H1 (cell line): ENCODE measurements around the gene TBX18. TPM values are rescaled to one million over a fixed set of nuclear protein-coding genes. Genes with fewer than 3 reads are reported as not detected.

Experiments
- CTCF ChIA-PET: fragments of 300-600 bp; sonication (Branson Sonifier 250); formaldehyde crosslinking; loops from one replicate; lab custom pipeline; 2021; ENCODE audit not compliant: partially characterized antibody; lab: Charles Lee
- POLR2A ChIA-PET: fragments of 300-600 bp; sonication (Branson Sonifier 250); formaldehyde crosslinking; loops from one replicate; lab custom pipeline; 2021; ENCODE audit warnings: inconsistent platforms; ENCODE audit not compliant: partially characterized antibody; lab: Charles Lee
- DNase-seq, 2 experiments: peaks; one replicate each; pipeline versions ENCODE4 v3.0.0 to v3.0.0-alpha.2; 2010 to 2022; ENCODE audit warnings: low spot score in 2 of 2, low read depth in 1 of 2, mixed read lengths in 1 of 2
- FAIRE-seq: peaks from 2 replicates; lab custom pipeline; 2011; peaks lifted over from hg19 to GRCh38; lab: Jason Lieb, UNC
- H2AFZ ChIP-seq: 2 replicates; pipeline ENCODE4 v1.8.1; 2012; ENCODE audit warnings: low read length, inconsistent platforms
- H2AK5ac ChIP-seq: 2 replicates; pipeline ENCODE4 v1.6.1; 2013; ENCODE audit warnings: low read depth, low read length
- H2BK120ac ChIP-seq: replicated peaks from 2 replicates; pipeline ENCODE3; 2013; ENCODE audit warnings: low read depth, low read length, inconsistent platforms
- H2BK12ac ChIP-seq: 2 replicates; pipeline ENCODE4 v1.6.1; 2013; ENCODE audit warnings: low read depth, low read length
- H2BK15ac ChIP-seq: 2 replicates; pipeline ENCODE4 v1.6.1; 2013; ENCODE audit warnings: low read length
- H2BK20ac ChIP-seq: 2 replicates; pipeline ENCODE4 v1.6.1; 2013; ENCODE audit warnings: low read length
- H2BK5ac ChIP-seq: 2 replicates; pipeline ENCODE4 v1.6.1; 2013; ENCODE audit warnings: low read depth, low read length
- H3K14ac ChIP-seq: 2 replicates; pipeline ENCODE4 v1.6.1; 2013; ENCODE audit warnings: inconsistent platforms; ENCODE audit not compliant: insufficient read length
- H3K18ac ChIP-seq: 2 replicates; pipeline ENCODE4 v1.6.1; 2013; ENCODE audit warnings: low read length; ENCODE audit errors: extremely low read depth
- H3K23ac ChIP-seq: 2 replicates; pipeline ENCODE4 v1.6.1; 2013; ENCODE audit warnings: inconsistent platforms; ENCODE audit not compliant: insufficient read length
- H3K23me2 ChIP-seq: 2 replicates; pipeline ENCODE4 v1.6.1; 2013; ENCODE audit warnings: low read depth, low read length
- H3K27ac ChIP-seq: 2 replicates; pipeline ENCODE4 v1.6.1; 2011; ENCODE audit warnings: low read depth, low read length, inconsistent platforms
- H3K27me3 ChIP-seq, 4 experiments: replicated peaks in 1 of 4; 1 replicate in 1 of 4; 2 replicates in 3 of 4; pipeline versions ENCODE4 v1.6.1 to v1.8.1; 2011 to 2013; ENCODE audit warnings: low read length in 3 of 4, mild to moderate bottlenecking in 3 of 4, inconsistent platforms in 2 of 4, mixed read lengths in 2 of 4, moderate library complexity in 1 of 4; ENCODE audit not compliant: control insufficient read depth in 3 of 4, insufficient read depth in 3 of 4; ENCODE audit errors: extremely low read depth in 1 of 4
- H3K36me3 ChIP-seq, 4 experiments: 2 replicates each; pipeline versions ENCODE4 v1.6.1 to v1.8.1; 2011 to 2013; ENCODE audit warnings: mild to moderate bottlenecking in 4 of 4, low read length in 3 of 4, moderate library complexity in 2 of 4, control low read depth in 1 of 4, inconsistent platforms in 1 of 4; ENCODE audit not compliant: insufficient read depth in 4 of 4, control insufficient read depth in 2 of 4
- H3K4ac ChIP-seq: replicated peaks from 2 replicates; pipeline ENCODE3; 2013; ENCODE audit warnings: low read length, low read depth, mixed read lengths, inconsistent platforms; ENCODE audit not compliant: insufficient read length
- H3K4me1 ChIP-seq, 4 experiments: replicated peaks in 1 of 4; 1 replicate in 1 of 4; 2 replicates in 3 of 4; pipeline versions ENCODE4 v1.6.1 to v1.8.1; 2011 to 2013; ENCODE audit warnings: low read length in 3 of 4, inconsistent platforms in 2 of 4, mixed read lengths in 1 of 4; ENCODE audit not compliant: insufficient read depth in 4 of 4, control insufficient read depth in 3 of 4
- H3K4me2 ChIP-seq, 2 experiments: 2 replicates each; pipeline versions ENCODE4 v1.6.1 to v1.8.1; 2011 to 2013; ENCODE audit warnings: low read depth in 2 of 2, low read length in 2 of 2, control low read depth in 1 of 2, inconsistent platforms in 1 of 2, mild to moderate bottlenecking in 1 of 2; ENCODE audit not compliant: insufficient read depth in 1 of 2
- H3K4me3 ChIP-seq, 4 experiments: fragments of 200-600, 300-600 bp in 1 of 4; sonication (generic), shearing (Covaris generic), sonication (Bioruptor Twin) in 1 of 4; 2 replicates each; pipeline versions ENCODE4 v1.5.1 to v1.8.1; 2011 to 2016; ENCODE audit warnings: low read length in 4 of 4, low read depth in 3 of 4, control low read depth in 2 of 4, inconsistent platforms in 2 of 4, mild to moderate bottlenecking in 2 of 4, mixed read lengths in 1 of 4, moderate library complexity in 1 of 4; ENCODE audit not compliant: insufficient read depth in 2 of 4; ENCODE audit errors: extremely low read depth in 1 of 4
- H3K56ac ChIP-seq: replicated peaks from 2 replicates; pipeline ENCODE3; 2013; ENCODE audit warnings: low read depth, mild to moderate bottlenecking, mixed read lengths, low read length, inconsistent platforms; ENCODE audit not compliant: insufficient read length
- H3K79me1 ChIP-seq: 2 replicates; pipeline ENCODE4 v1.6.1; 2013; ENCODE audit warnings: low read depth, low read length, control low read depth
- H3K79me2 ChIP-seq, 2 experiments: 2 replicates each; pipeline versions ENCODE4 v1.6.1 to v1.8.1; 2012 to 2013; ENCODE audit warnings: low read length in 2 of 2, mild to moderate bottlenecking in 2 of 2, inconsistent platforms in 1 of 2; ENCODE audit not compliant: insufficient read depth in 2 of 2, control insufficient read depth in 1 of 2
- H3K9ac ChIP-seq, 4 experiments: replicated peaks in 1 of 4; 1 replicate in 1 of 4; 2 replicates in 3 of 4; pipeline versions ENCODE4 v1.6.1 to v1.8.1; 2011 to 2013; ENCODE audit warnings: low read depth in 3 of 4, low read length in 3 of 4, control low read depth in 2 of 4, mild to moderate bottlenecking in 2 of 4, moderate library complexity in 2 of 4, inconsistent platforms in 1 of 4; ENCODE audit errors: extremely low read depth in 1 of 4
- H3K9me3 ChIP-seq, 2 experiments: 2 replicates each; pipeline versions ENCODE4 v1.6.1 to v1.8.1; 2012 to 2013; ENCODE audit warnings: mild to moderate bottlenecking in 2 of 2, moderate library complexity in 2 of 2, control low read depth in 1 of 2, inconsistent platforms in 1 of 2, low read depth in 1 of 2, low read length in 1 of 2, mixed read lengths in 1 of 2; ENCODE audit not compliant: insufficient read depth in 2 of 2
- H4K20me1 ChIP-seq, 2 experiments: replicated peaks in 1 of 2; 2 replicates each; pipeline versions ENCODE3 to v1.8.1; 2011 to 2013; ENCODE audit warnings: inconsistent platforms in 2 of 2, low read length in 2 of 2, mild to moderate bottlenecking in 1 of 2; ENCODE audit not compliant: insufficient read depth in 2 of 2, control insufficient read depth in 1 of 2
- H4K5ac ChIP-seq: 2 replicates; pipeline ENCODE4 v1.6.1; 2013; ENCODE audit warnings: low read length, low read depth, mixed read lengths, inconsistent platforms; ENCODE audit not compliant: insufficient read length
- H4K8ac ChIP-seq: 2 replicates; pipeline ENCODE4 v1.8.0; 2013; ENCODE audit warnings: mild to moderate bottlenecking, moderate library complexity, low read length, inconsistent platforms; ENCODE audit not compliant: insufficient read depth; ENCODE audit errors: extremely low read depth
- H4K91ac ChIP-seq: replicated peaks from 2 replicates; pipeline ENCODE3; 2013; ENCODE audit warnings: low read length, mixed read lengths, inconsistent platforms; ENCODE audit not compliant: insufficient read length
- CHD1 ChIP-seq: IDR thresholded peaks from 2 replicates; pipeline ENCODE4 v1.6.1; 2012; ENCODE audit warnings: low read depth, low read length, improper control_type of control experiment
- FOSL1 ChIP-seq: IDR thresholded peaks from 2 replicates; pipeline ENCODE4 v1.6.1; 2011; ENCODE audit warnings: mild to moderate bottlenecking, low read depth, low read length, moderate library complexity; ENCODE audit not compliant: insufficient read depth
- HDAC6 ChIP-seq: IDR thresholded peaks from one replicate; pipeline ENCODE4 v1.7.1; 2012; ENCODE audit warnings: low read depth, mild to moderate bottlenecking, inconsistent platforms, low read length, moderate library complexity
- MAX ChIP-seq: IDR thresholded peaks from 2 replicates; pipeline ENCODE4 v1.6.1; 2012; ENCODE audit warnings: inconsistent platforms
- POLR2A ChIP-seq, 2 experiments: IDR thresholded peaks; 1 replicate in 1 of 2; 2 replicates in 1 of 2; pipeline ENCODE4 v1.6.1; 2011; ENCODE audit warnings: low read depth in 2 of 2, low read length in 2 of 2, mild to moderate bottlenecking in 2 of 2; ENCODE audit errors: control extremely low read depth in 1 of 2
- RNF2 ChIP-seq: fragments of 200-900, 300-1000 bp; sonication (generic); IDR thresholded peaks from 2 replicates; pipeline ENCODE4 v1.7.1; 2016; ENCODE audit warnings: borderline replicate concordance, low read depth, mild to moderate bottlenecking, antibody characterized with exemption, low read length; ENCODE audit not compliant: poor library complexity, severe bottlenecking; ENCODE audit errors: missing control alignments
- TAF7 ChIP-seq: optimal IDR thresholded peaks from 2 replicates; pipeline ENCODE3; 2011; ENCODE audit warnings: low read depth, mild to moderate bottlenecking, inconsistent platforms, low read length, moderate library complexity, borderline replicate concordance
- USF2 ChIP-seq: IDR thresholded peaks from 2 replicates; pipeline ENCODE4 v1.6.1; 2011; ENCODE audit warnings: low read length, improper control_type of control experiment
- WGBS, 2 experiments: shearing (Covaris generic) in 1 of 2; methylation state at CpG; one replicate each; pipeline versions ENCODE4 v1.1.6 to v1.1.7; 2013 to 2015; ENCODE audit warnings: low lambda C conversion rate in 2 of 2, mixed read lengths in 2 of 2, inconsistent platforms in 1 of 2, low coverage in 1 of 2, missing lambda C conversion rate in 1 of 2; ENCODE audit not compliant: insufficient replicate concordance in 2 of 2, insufficient coverage in 1 of 2, insufficient read length in 1 of 2; ENCODE audit errors: extremely low coverage in 1 of 2, missing lambda C conversion rate in 1 of 2; 5-methylcytosine and 5-hydroxymethylcytosine counted together
- polyA plus RNA-seq, 7 experiments: library from polyadenylated mRNA; depleted of rRNA in 3 of 7; stranded (reverse) in 5 of 7; unstranded in 2 of 7; fragments of >200 nt in 5 of 7; fragments of 200-250 nt in 2 of 7; gene quantifications; 1 replicate in 5 of 7; 2 replicates in 1 of 7; 4 replicates in 1 of 7; pipeline versions ENCODE4 v1.2.1 to v1.2.3, GENCODE V29; 2011 to 2013; ENCODE audit warnings: missing spikeins in 2 of 7, mixed read lengths in 2 of 7
- total RNA-seq: library from RNA; stranded (reverse); fragmentation: NEBNext Ultra II Directional; extraction: Animal tissue kit (Norgen Biotek cat#: 25700); gene quantifications from 2 replicates; pipeline ENCODE4 v1.2.1, GENCODE V29; 2021

The TBX18 gene
- total and polyA plus RNA-seq, 2 of the 8 experiments (the other 6 are each of a cell fraction or from before 2014, with no cell fraction given) = 0.02 TPM; not detected in 1

DNA sequence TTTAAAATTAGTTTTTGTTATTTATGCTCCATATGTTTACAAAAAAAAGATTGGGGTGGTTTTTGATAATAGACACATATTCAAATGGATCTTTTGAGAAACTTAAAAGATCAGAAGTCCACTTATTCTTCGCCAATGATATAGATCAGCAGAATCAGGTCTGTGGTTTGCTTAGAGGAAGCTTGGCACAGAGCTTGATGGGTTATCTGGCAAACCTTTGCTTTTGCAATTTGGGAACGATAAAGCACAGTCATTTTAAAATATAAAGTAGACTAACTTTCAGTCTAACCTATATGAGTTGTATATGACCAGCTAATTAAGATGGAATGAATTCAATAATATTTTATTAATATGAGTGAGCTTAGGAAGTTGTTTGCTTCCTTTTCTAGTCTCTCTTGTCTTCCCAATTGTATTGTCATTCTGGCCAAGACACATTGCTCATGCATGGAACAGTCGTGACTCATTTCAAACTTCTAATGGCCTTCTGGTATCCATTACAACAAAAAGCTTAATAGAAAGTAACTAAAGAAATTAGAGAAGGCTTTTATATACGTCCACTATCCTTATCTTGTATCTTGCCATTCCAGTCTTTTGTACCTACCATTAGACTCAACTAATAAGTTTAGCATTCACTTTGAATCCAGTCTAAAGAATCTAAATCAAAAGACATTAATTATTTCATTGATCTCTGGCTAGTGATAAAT is 118.7 kb downstream of the TBX18 start:
- Histone ChIP-seq H3K23ac (no peak overlapping the region), H3K56ac (no peak overlapping the region), H3K36me3 (no peaks in the 10 kb centered on the region), H2BK15ac (no peak overlapping the region), H3K23me2 (no peaks in the 10 kb centered on the region), H2BK20ac (no peak overlapping the region), H2BK5ac (no peak overlapping the region), H3K79me2 (no peaks in the 10 kb centered on the region), H3K18ac (no peak overlapping the region), H2AK5ac (no peak overlapping the region), H2BK12ac (no peak overlapping the region), H3K14ac (no peak overlapping the region), H4K5ac (no peak overlapping the region), H4K91ac (no peak overlapping the region), H3K9me3 (0 out of 4 replicates have a peak, but pooled peaks cover 0 to 3% of the 10 kb centered on the region in 2 experiments), H3K9ac (no peak overlapping the region), H3K4me1 (no peaks in the 10 kb centered on the region), H3K4ac (no peak overlapping the region), H2AFZ (no peak overlapping the region), H3K27ac (no peak overlapping the region), H2BK120ac (no peak overlapping the region), H4K20me1 (no peaks in the 10 kb centered on the region), H3K4me2 (no peak overlapping the region), H3K27me3 (no peaks in the 10 kb centered on the region), H3K4me3 (no peak overlapping the region), H4K8ac (no peak overlapping the region), H3K79me1 (no peaks in the 10 kb centered on the region)
- CTCF ChIA-PET = interaction anchor here (2.0 kb wide), 1 partner anchor 40 kb away, joined by 6 read pairs; no protein-coding TSS in a partner anchor
- DNase-seq = no peak
- no peak for FAIRE-seq
- 92% methylated on average over 4 of the region's 4 CpGs; no CpG with 5 or more reads in 1 of the 2 experiments for WGBS, 2 experiments
- POLR2A ChIA-PET = no interaction called here
- no peak for TF ChIP-seq USF2
- TF ChIP-seq MAX = no peak
- no peak for TF ChIP-seq FOSL1
- TF ChIP-seq CHD1 = no peak
- no peak for TF ChIP-seq TAF7
- TF ChIP-seq HDAC6 = no peak
- no peak for TF ChIP-seq POLR2A (IDR thresholded peaks at IDR 0.05; ENCODE audit: control extremely low read depth in 1 of 2, low read depth in 2 of 2, low read length in 2 of 2)
- no peak for TF ChIP-seq RNF2
